HCT116 (cell line): ENCODE results near the gene MAP7D1. TPM values are rescaled to one million over a fixed set of nuclear protein-coding genes. Genes with fewer than 3 reads are reported as not detected.

Source experiments
- ATAC-seq: fragments of 200-7000 bp; cut with Tn5 transposase; 2 replicates; pipeline ENCODE4 v1.9.1; 2020; ENCODE audit warnings: mild to moderate bottlenecking, moderate library complexity
- BruUV-seq: library from RNA; stranded (reverse); fragments of 400-500 nt; replicated peaks from 2 replicates; lab custom pipeline; 2021; lab: Mats Ljungman, UMichigan
- CTCF ChIA-PET: fragments of 300-600 bp; sonication (Branson Sonifier 250); formaldehyde crosslinking; loops from one replicate; lab custom pipeline; 2021; ENCODE audit warnings: antibody characterized with exemption; lab: Charles Lee
- POLR2A ChIA-PET: fragments of 300-600, 350-600 bp; sonication (Branson Sonifier 250); formaldehyde crosslinking; loops from one replicate; lab custom pipeline; 2021; ENCODE audit warnings: antibody characterized with exemption; lab: Charles Lee
- RAD21 ChIA-PET, 2 experiments: fragments of 300-600 bp; sonication (Branson Sonifier 250); formaldehyde crosslinking; loops; one replicate each; lab custom pipeline; 2023; ENCODE audit warnings: low total read pairs in 2 of 2; ENCODE audit not compliant: uncharacterized antibody in 2 of 2, unreplicated experiment in 2 of 2, low non-redundant PET in 1 of 2; lab: Charles Lee
- DNase-seq: peaks from one replicate; pipeline ENCODE4 v3.0.0-alpha.2; 2010; ENCODE audit warnings: low read depth, low spot score
- H2AFZ ChIP-seq: fragments of 200-600 bp; shearing (Covaris generic), sonication (generic); 2 replicates; pipeline ENCODE4 v1.6.1; 2017; ENCODE audit warnings: low read depth, mixed run types, mixed read lengths, antibody characterized with exemption, low read length; ENCODE audit not compliant: poor library complexity, severe bottlenecking
- H3K27ac ChIP-seq: 2 replicates; pipeline ENCODE4 v1.5.1; 2012; ENCODE audit warnings: low read depth, low read length
- H3K27me3 ChIP-seq: fragments of 200-600 bp; sonication (generic); 2 replicates; pipeline ENCODE4 v1.6.1; 2016; ENCODE audit warnings: mixed run types, low read length, mixed read lengths; ENCODE audit not compliant: insufficient read depth
- H3K36me3 ChIP-seq, 2 experiments: fragments of 200-500 bp in 1 of 2; fragments of 200-600 bp in 1 of 2; sonication (Bioruptor generic) in 1 of 2; sonication (generic) in 1 of 2; 2 replicates each; pipeline versions ENCODE4 v1.5.1 to v1.6.1; 2014 to 2016; ENCODE audit warnings: low read length in 2 of 2, inconsistent platforms in 1 of 2, mixed read lengths in 1 of 2, mixed run types in 1 of 2; ENCODE audit not compliant: insufficient read depth in 2 of 2, control insufficient read depth in 1 of 2
- H3K4me1 ChIP-seq, 2 experiments: fragments of 200-600 bp in 1 of 2; sonication (generic) in 1 of 2; 2 replicates each; pipeline versions ENCODE4 v1.5.1 to v1.6.1; 2012 to 2017; ENCODE audit warnings: low read length in 2 of 2, inconsistent platforms in 1 of 2, mild to moderate bottlenecking in 1 of 2, mixed read lengths in 1 of 2, mixed run types in 1 of 2, moderate library complexity in 1 of 2; ENCODE audit not compliant: insufficient read depth in 2 of 2, control insufficient read depth in 1 of 2
- H3K4me2 ChIP-seq: fragments of 200-600 bp; sonication (generic); 2 replicates; pipeline ENCODE4 v1.6.1; 2017; ENCODE audit warnings: mixed run types, low read length, mixed read lengths
- H3K4me3 ChIP-seq, 2 experiments: fragments of 200-600 bp in 1 of 2; sonication (generic) in 1 of 2; replicated peaks in 1 of 2; 2 replicates each; pipeline ENCODE4 v1.5.1; 2011 to 2016; ENCODE audit warnings: low read length in 2 of 2, control low read depth in 1 of 2, low read depth in 1 of 2, mild to moderate bottlenecking in 1 of 2, mixed read lengths in 1 of 2, mixed run types in 1 of 2
- H3K79me2 ChIP-seq: fragments of 200-600 bp; sonication (generic); 2 replicates; pipeline ENCODE4 v1.6.1; 2017; ENCODE audit warnings: mild to moderate bottlenecking, mixed run types, low read length, moderate library complexity, mixed read lengths; ENCODE audit not compliant: insufficient read depth
- H3K9ac ChIP-seq: fragments of 200-600 bp; sonication (generic); 2 replicates; pipeline ENCODE4 v1.6.1; 2016; ENCODE audit warnings: low read length, mixed read lengths
- H3K9me2 ChIP-seq: fragments of 200-600 bp; sonication (generic), shearing (Covaris generic); 2 replicates; pipeline ENCODE4 v1.6.1; 2017; ENCODE audit warnings: mixed run types, mild to moderate bottlenecking, moderate library complexity; ENCODE audit not compliant: insufficient read depth
- H3K9me3 ChIP-seq, 2 experiments: fragments of 200-500 bp in 1 of 2; fragments of 200-600 bp in 1 of 2; sonication (Bioruptor generic) in 1 of 2; sonication (generic) in 1 of 2; 2 replicates each; pipeline ENCODE4 v1.6.1; 2014 to 2017; ENCODE audit warnings: low read length in 2 of 2, mixed read lengths in 2 of 2, inconsistent platforms in 1 of 2, low read depth in 1 of 2, mild to moderate bottlenecking in 1 of 2, mixed run types in 1 of 2, moderate library complexity in 1 of 2; ENCODE audit not compliant: control insufficient read depth in 1 of 2, insufficient read depth in 1 of 2
- H4K20me1 ChIP-seq: fragments of 200-600 bp; sonication (generic), shearing (Covaris generic); 2 replicates; pipeline ENCODE4 v1.6.1; 2017; ENCODE audit warnings: mixed run types, mild to moderate bottlenecking, moderate library complexity; ENCODE audit not compliant: insufficient read depth
- CEBPB ChIP-seq: IDR thresholded peaks from 2 replicates; pipeline ENCODE4 v1.6.1; 2012; ENCODE audit warnings: low read depth
- EZH2 ChIP-seq: fragments of 200-600 bp; sonication (generic); IDR thresholded peaks from 2 replicates; pipeline ENCODE4 v1.6.1; 2017; ENCODE audit warnings: antibody characterized with exemption, mixed run types
- RAD21 ChIP-seq: IDR thresholded peaks from 2 replicates; pipeline ENCODE4 v1.6.1; 2012; ENCODE audit warnings: low read depth, mild to moderate bottlenecking
- SIN3A ChIP-seq: IDR thresholded peaks from 2 replicates; pipeline ENCODE4 v1.6.1; 2012; ENCODE audit warnings: low read depth
- SP1 ChIP-seq: IDR thresholded peaks from 2 replicates; pipeline ENCODE4 v1.6.1; 2012; ENCODE audit warnings: low read depth
- YY1 ChIP-seq: IDR thresholded peaks from 2 replicates; pipeline ENCODE4 v1.6.1; 2011; ENCODE audit warnings: low read length, low read depth, moderate library complexity, mild to moderate bottlenecking; ENCODE audit not compliant: insufficient replicate concordance; ENCODE audit errors: extremely low read depth
- intact Hi-C: fragments of 100-400 bp; cut with micrococcal nuclease; formaldehyde crosslinking; loops from 2 replicates; pipeline ENCODE4 v1.10.0; 2022
- total RNA-seq: library from RNA; stranded (reverse); gene quantifications from one replicate; pipeline ENCODE4 v1.2.1, GENCODE V29; 2021; ENCODE audit not compliant: unreplicated experiment
- TF ChIP-seq, protein P1 (sequence below): IDR thresholded peaks from 2 replicates; pipeline ENCODE4 v1.6.1; 2012; ENCODE audit warnings: low read depth

Gene MAP7D1
- total RNA-seq, 1 experiment from 2014 or later, result 71.8 TPM

DNA sequence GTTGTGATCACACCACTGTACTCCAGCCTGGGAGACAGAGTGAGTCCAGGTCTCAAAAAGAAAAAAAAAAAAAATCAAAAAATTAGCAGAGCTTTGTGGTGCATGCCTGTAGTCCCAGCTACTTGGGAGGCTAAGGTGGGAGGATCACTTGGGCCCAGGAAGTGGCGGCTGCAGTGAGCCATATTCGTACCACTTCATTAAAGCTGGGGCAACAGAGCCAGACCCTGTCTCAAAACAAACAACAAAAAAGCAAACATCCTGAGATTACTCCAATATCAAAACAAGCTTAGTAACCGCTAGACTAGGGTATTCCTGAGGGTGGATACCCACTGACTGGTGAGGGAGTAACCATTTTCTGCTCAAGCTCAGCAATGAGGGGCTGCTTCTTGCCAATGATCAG, 55.3 kb downstream of the MAP7D1 start:
- H3K4me1 ChIP-seq, result peaks cover 0 to 7% of the 10 kb centered on the region in 2 experiments; a peak in 1 of 4 replicates
- H3K79me2 ChIP-seq, result no peaks in the 10 kb centered on the region
- no TSS peak for BruUV-seq
- ChIA-PET RAD21 (no interaction called here), POLR2A (interaction anchor here (0.9 kb wide), 1 partner anchor 13 kb away, joined by 3 read pairs; the partner anchor contains the start of gene THRAP3), CTCF (interaction anchor here (0.8 kb wide), 1 partner anchor 24 kb away, joined by 4 read pairs; no protein-coding TSS in a partner anchor)
- no peak for TF ChIP-seq RAD21
- no peak for TF ChIP-seq YY1
- TF ChIP-seq, protein P1, sequence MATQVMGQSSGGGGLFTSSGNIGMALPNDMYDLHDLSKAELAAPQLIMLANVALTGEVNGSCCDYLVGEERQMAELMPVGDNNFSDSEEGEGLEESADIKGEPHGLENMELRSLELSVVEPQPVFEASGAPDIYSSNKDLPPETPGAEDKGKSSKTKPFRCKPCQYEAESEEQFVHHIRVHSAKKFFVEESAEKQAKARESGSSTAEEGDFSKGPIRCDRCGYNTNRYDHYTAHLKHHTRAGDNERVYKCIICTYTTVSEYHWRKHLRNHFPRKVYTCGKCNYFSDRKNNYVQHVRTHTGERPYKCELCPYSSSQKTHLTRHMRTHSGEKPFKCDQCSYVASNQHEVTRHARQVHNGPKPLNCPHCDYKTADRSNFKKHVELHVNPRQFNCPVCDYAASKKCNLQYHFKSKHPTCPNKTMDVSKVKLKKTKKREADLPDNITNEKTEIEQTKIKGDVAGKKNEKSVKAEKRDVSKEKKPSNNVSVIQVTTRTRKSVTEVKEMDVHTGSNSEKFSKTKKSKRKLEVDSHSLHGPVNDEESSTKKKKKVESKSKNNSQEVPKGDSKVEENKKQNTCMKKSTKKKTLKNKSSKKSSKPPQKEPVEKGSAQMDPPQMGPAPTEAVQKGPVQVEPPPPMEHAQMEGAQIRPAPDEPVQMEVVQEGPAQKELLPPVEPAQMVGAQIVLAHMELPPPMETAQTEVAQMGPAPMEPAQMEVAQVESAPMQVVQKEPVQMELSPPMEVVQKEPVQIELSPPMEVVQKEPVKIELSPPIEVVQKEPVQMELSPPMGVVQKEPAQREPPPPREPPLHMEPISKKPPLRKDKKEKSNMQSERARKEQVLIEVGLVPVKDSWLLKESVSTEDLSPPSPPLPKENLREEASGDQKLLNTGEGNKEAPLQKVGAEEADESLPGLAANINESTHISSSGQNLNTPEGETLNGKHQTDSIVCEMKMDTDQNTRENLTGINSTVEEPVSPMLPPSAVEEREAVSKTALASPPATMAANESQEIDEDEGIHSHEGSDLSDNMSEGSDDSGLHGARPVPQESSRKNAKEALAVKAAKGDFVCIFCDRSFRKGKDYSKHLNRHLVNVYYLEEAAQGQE, result no peak
- TF ChIP-seq CEBPB, result no peak
- TF ChIP-seq EZH2, result no peak
- no peak for TF ChIP-seq SIN3A
- no peak for TF ChIP-seq SP1
- DNase-seq, result no peak
- H3K4me2 ChIP-seq, result no peak overlapping the region
- intact Hi-C loops, result no loop called here
- no peak overlapping the region for H3K9ac ChIP-seq
- no peak for ATAC-seq
- no peak overlapping the region for H3K27ac ChIP-seq
- no peaks in the 10 kb centered on the region for H3K9me3 ChIP-seq
- H3K9me2 ChIP-seq, result no peaks in the 10 kb centered on the region
- no peaks in the 10 kb centered on the region for H3K27me3 ChIP-seq
- H3K4me3 ChIP-seq, result no peak overlapping the region
- H3K36me3 ChIP-seq, result no peaks in the 10 kb centered on the region
- H4K20me1 ChIP-seq, result no peaks in the 10 kb centered on the region
- H2AFZ ChIP-seq, result no peak overlapping the region
